NOMO-1 treated with dmso at 0.1 percent for 144 hours (cell line): Measurements from ENCODE around the gene KIR2DL4.
"Not testable (repeated sequence)": the region's sequence is repeated elsewhere in the genome, so short reads cannot be mapped to it uniquely, and the experiment has no call there.

Source experiments
- DNase-seq: peaks from one replicate; lab custom pipeline; 2025; ENCODE audit not compliant: unreplicated experiment; lab: John Stamatoyannopoulos, UW

Gene KIR2DL4

GRCh38 chr19:54803410-54803809 lies at the start of gene KIR2DL4:
Gene KIR2DL4 (plus strand): TSS chr19:54803610. CDS start chr19:54803652, 42 bp downstream.
- DNase-seq = no peak

- not testable (repeated sequence) for DNase-seq
Measured at GRCh38 chr19:54756204-54757110, 47.0 kb upstream of the KIR2DL4 start.

GRCh38 chr19:54758577-54758976 lies 44.8 kb upstream of the KIR2DL4 start:
- not testable (repeated sequence) for DNase-seq

- peak; percentile 82 for DNase-seq
Measured at GRCh38 chr19:54764219-54764618, 39.2 kb upstream of the KIR2DL4 start.

- not testable (repeated sequence) for DNase-seq
Measured at GRCh38 chr19:54766464-54766863, 36.9 kb upstream of the KIR2DL4 start.

GRCh38 chr19:54769646-54770045 lies 33.8 kb upstream of the KIR2DL4 start, which contains the start of gene KIR2DL1:
Gene KIR2DL1 (plus strand): TSS chr19:54769793. CDS start chr19:54769851, 58 bp downstream.
- DNase-seq = not testable (repeated sequence)

GRCh38 chr19:54770511-54770910 lies 32.9 kb upstream of the KIR2DL4 start:
- not testable (repeated sequence) for DNase-seq

GRCh38 chr19:54771018-54771960 lies 32.1 kb upstream of the KIR2DL4 start:
- not testable (repeated sequence) for DNase-seq

- not testable (repeated sequence) for DNase-seq
Measured at GRCh38 chr19:54772666-54773065, 30.7 kb upstream of the KIR2DL4 start.

- DNase-seq = not testable (repeated sequence)
Measured at GRCh38 chr19:54775095-54775815, 28.2 kb upstream of the KIR2DL4 start.

GRCh38 chr19:54775830-54776229 lies 27.6 kb upstream of the KIR2DL4 start:
- not testable (repeated sequence) for DNase-seq

- DNase-seq = not testable (repeated sequence)
Measured at GRCh38 chr19:54777851-54778250, 25.6 kb upstream of the KIR2DL4 start.

GRCh38 chr19:54778896-54779295 lies 24.5 kb upstream of the KIR2DL4 start:
- not testable (repeated sequence) for DNase-seq

- DNase-seq = not testable (repeated sequence)
Measured at GRCh38 chr19:54782916-54783315, 20.5 kb upstream of the KIR2DL4 start.

GRCh38 chr19:54786091-54786723 lies 17.2 kb upstream of the KIR2DL4 start:
- DNase-seq = not testable (repeated sequence)

GRCh38 chr19:54788154-54788553 lies 15.3 kb upstream of the KIR2DL4 start:
- DNase-seq = peak; percentile 26

GRCh38 chr19:54790711-54791110 lies 12.7 kb upstream of the KIR2DL4 start:
- DNase-seq = no peak

GRCh38 chr19:54791476-54791875 lies 11.9 kb upstream of the KIR2DL4 start:
- no peak for DNase-seq

GRCh38 chr19:54792814-54793213 lies 10.6 kb upstream of the KIR2DL4 start:
- DNase-seq = peak; percentile 10

GRCh38 chr19:54795758-54796157 lies 7.7 kb upstream of the KIR2DL4 start:
- peak; percentile 79 for DNase-seq
